ENCODE results near the gene PRRT1B.

GRCh38 chr9:131598121-131598520, 52.8 kb downstream of the PRRT1B start:
- TF ChIP-seq, protein P1, sequence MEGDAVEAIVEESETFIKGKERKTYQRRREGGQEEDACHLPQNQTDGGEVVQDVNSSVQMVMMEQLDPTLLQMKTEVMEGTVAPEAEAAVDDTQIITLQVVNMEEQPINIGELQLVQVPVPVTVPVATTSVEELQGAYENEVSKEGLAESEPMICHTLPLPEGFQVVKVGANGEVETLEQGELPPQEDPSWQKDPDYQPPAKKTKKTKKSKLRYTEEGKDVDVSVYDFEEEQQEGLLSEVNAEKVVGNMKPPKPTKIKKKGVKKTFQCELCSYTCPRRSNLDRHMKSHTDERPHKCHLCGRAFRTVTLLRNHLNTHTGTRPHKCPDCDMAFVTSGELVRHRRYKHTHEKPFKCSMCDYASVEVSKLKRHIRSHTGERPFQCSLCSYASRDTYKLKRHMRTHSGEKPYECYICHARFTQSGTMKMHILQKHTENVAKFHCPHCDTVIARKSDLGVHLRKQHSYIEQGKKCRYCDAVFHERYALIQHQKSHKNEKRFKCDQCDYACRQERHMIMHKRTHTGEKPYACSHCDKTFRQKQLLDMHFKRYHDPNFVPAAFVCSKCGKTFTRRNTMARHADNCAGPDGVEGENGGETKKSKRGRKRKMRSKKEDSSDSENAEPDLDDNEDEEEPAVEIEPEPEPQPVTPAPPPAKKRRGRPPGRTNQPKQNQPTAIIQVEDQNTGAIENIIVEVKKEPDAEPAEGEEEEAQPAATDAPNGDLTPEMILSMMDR (IDR thresholded peaks at IDR 0.05; ENCODE audit: insufficient read depth, low read length, poor library complexity, severe bottlenecking), result no peak
- no peak for TF ChIP-seq EZH2phosphoT487 (conservative IDR thresholded peaks at IDR 0.05; ENCODE audit: low read length)
